ENCODE data around the gene WAC. TPM values are rescaled to one million over a fixed set of nuclear protein-coding genes. Genes with fewer than 3 reads are reported as not detected.
A peak's percentile ranks its signal among the peaks of the same experiment; 100 is the strongest.

Gene WAC
- total and polyA plus RNA-seq, 9 of the 15 experiments (the other 6 are each of a cell fraction or from before 2014, with no cell fraction given) = 24.8 to 123 (median 78.2) TPM

GRCh38 chr10:28533571-28534304 lies 820 bp downstream of the WAC start (continued):
- TF ChIP-seq CHD7 (IDR thresholded peaks at IDR 0.05; ENCODE audit: low read depth, low read length) (no peak), SMAD4 (CRISPR knock-in tag; conservative IDR thresholded peaks at IDR 0.05) (no peak), NR4A1 (CRISPR knock-in tag; IDR thresholded peaks at IDR 0.05) (no peak), NR4A1 (tag; IDR thresholded peaks at IDR 0.05) (no peak), DNMT1 (IDR thresholded peaks at IDR 0.05) (no peak), RBM25 (IDR thresholded peaks at IDR 0.05; ENCODE audit: low read depth, low read length, severe bottlenecking) (no peak), LCOR (CRISPR knock-in tag; IDR thresholded peaks at IDR 0.05) (0 out of 2 replicates have a peak, but pooled peaks have one; percentile 43), ZNF583 (CRISPR knock-in tag; IDR thresholded peaks at IDR 0.05) (no peak), ARID2 (IDR thresholded peaks at IDR 0.05) (no peak), HCFC1 (IDR thresholded peaks at IDR 0.05; ENCODE audit: low read depth, low read length) (0 out of 2 replicates have a peak, but pooled peaks have one; percentile 29)
- TF ChIP-seq, protein P1, sequence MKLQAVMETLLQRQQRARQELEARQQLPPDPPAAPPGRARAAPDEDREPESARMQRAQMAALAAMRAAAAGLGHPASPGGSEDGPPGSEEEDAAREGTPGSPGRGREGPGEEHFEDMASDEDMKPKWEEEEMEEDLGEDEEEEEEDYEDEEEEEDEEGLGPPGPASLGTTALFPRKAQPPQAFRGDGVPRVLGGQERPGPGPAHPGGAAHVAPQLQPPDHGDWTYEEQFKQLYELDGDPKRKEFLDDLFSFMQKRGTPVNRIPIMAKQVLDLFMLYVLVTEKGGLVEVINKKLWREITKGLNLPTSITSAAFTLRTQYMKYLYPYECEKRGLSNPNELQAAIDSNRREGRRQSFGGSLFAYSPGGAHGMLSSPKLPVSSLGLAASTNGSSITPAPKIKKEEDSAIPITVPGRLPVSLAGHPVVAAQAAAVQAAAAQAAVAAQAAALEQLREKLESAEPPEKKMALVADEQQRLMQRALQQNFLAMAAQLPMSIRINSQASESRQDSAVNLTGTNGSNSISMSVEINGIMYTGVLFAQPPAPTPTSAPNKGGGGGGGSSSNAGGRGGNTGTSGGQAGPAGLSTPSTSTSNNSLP (IDR thresholded peaks at IDR 0.05; ENCODE audit: borderline replicate concordance, low read depth, low read length) = no peak
- TF ChIP-seq, protein P2, sequence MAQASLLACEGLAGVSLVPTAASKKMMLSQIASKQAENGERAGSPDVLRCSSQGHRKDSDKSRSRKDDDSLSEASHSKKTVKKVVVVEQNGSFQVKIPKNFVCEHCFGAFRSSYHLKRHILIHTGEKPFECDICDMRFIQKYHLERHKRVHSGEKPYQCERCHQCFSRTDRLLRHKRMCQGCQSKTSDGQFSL (CRISPR knock-in tag; IDR thresholded peaks at IDR 0.05) = no peak
- TF ChIP-seq, protein P2 (tag; IDR thresholded peaks at IDR 0.05) = peak in 1 of 2 experiments; percentile 65; a peak in 2 of 4 replicates

Data from K562 (cell line).